HL-60 (cell line): Measurements from ENCODE around the gene WT1.

Experiments
- DNase-seq, 2 experiments: peaks; one replicate each; pipeline ENCODE4 v3.0.0-alpha.2; 2010 to 2020; ENCODE audit warnings: low read depth in 1 of 2, low spot score in 1 of 2
- H3K27ac ChIP-seq: fragments of 250-450 bp; sonication (Bioruptor Pico); replicated peaks from 2 replicates; pipeline ENCODE4 v1.5.1; 2020; ENCODE audit warnings: mild to moderate bottlenecking, moderate library complexity
- H3K27me3 ChIP-seq: fragments of 250-450 bp; sonication (Bioruptor Pico); 2 replicates; pipeline ENCODE4 v1.5.1; 2021; ENCODE audit warnings: mild to moderate bottlenecking, moderate library complexity; ENCODE audit not compliant: insufficient read depth, poor library complexity, severe bottlenecking
- H3K4me3 ChIP-seq: replicated peaks from 2 replicates; pipeline ENCODE4 v1.5.1; 2011; ENCODE audit warnings: mild to moderate bottlenecking, control low read depth, low read length; ENCODE audit not compliant: insufficient read depth
- CTCF ChIP-seq: IDR thresholded peaks from one replicate; pipeline ENCODE4 v1.5.1; 2011; ENCODE audit warnings: low read length, control low read depth, inconsistent platforms; ENCODE audit not compliant: insufficient read depth
- GABPA ChIP-seq: IDR thresholded peaks from 2 replicates; pipeline ENCODE4 v1.6.1; 2012; ENCODE audit warnings: low read depth
- POLR2AphosphoS5 ChIP-seq: IDR thresholded peaks from 2 replicates; pipeline ENCODE4 v1.6.1; 2012; ENCODE audit warnings: low read depth
- SPI1 ChIP-seq: IDR thresholded peaks from 2 replicates; pipeline ENCODE4 v1.6.1; 2012; ENCODE audit warnings: low read depth, mild to moderate bottlenecking, borderline replicate concordance
- TF ChIP-seq, protein P1 (sequence below): IDR thresholded peaks from 2 replicates; pipeline ENCODE4 v1.6.1; 2012; ENCODE audit warnings: low read depth; ENCODE audit not compliant: insufficient replicate concordance

The WT1 gene

GRCh38 chr11:32444186-32444585 is 8.8 kb upstream of the WT1 start:
- no peak for DNase-seq
- no peaks in the 10 kb centered on the region for H3K27me3 ChIP-seq
- no peak overlapping the region for H3K27ac ChIP-seq
- no peak for TF ChIP-seq SPI1
- TF ChIP-seq, protein P1, sequence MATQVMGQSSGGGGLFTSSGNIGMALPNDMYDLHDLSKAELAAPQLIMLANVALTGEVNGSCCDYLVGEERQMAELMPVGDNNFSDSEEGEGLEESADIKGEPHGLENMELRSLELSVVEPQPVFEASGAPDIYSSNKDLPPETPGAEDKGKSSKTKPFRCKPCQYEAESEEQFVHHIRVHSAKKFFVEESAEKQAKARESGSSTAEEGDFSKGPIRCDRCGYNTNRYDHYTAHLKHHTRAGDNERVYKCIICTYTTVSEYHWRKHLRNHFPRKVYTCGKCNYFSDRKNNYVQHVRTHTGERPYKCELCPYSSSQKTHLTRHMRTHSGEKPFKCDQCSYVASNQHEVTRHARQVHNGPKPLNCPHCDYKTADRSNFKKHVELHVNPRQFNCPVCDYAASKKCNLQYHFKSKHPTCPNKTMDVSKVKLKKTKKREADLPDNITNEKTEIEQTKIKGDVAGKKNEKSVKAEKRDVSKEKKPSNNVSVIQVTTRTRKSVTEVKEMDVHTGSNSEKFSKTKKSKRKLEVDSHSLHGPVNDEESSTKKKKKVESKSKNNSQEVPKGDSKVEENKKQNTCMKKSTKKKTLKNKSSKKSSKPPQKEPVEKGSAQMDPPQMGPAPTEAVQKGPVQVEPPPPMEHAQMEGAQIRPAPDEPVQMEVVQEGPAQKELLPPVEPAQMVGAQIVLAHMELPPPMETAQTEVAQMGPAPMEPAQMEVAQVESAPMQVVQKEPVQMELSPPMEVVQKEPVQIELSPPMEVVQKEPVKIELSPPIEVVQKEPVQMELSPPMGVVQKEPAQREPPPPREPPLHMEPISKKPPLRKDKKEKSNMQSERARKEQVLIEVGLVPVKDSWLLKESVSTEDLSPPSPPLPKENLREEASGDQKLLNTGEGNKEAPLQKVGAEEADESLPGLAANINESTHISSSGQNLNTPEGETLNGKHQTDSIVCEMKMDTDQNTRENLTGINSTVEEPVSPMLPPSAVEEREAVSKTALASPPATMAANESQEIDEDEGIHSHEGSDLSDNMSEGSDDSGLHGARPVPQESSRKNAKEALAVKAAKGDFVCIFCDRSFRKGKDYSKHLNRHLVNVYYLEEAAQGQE, result no peak
- TF ChIP-seq POLR2AphosphoS5, result no peak
- no peak for TF ChIP-seq CTCF
- TF ChIP-seq GABPA, result no peak
- H3K4me3 ChIP-seq, result no peak overlapping the region

DNA sequence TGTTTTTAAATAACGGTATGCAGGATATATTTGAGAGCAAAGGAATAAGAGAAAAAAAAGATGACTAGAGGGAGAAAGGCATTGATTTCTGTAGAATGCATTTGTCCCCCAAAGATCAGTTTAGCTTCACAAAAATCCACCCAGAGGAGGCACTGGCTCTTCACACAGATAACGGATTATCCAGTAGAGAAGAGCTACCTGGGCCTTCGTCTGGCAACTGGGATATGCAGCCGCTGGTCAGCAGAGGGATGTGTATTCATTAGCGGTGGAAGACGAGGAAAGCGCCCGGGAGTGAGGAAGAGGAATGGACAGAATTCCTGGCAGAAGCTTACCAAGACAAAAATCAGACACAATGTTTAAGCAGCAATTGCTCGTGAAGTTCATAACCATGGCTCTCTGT is 5.6 kb upstream of the WT1 start:
- TF ChIP-seq, protein P1, result no peak
- TF ChIP-seq GABPA (no peak), POLR2AphosphoS5 (no peak), SPI1 (no peak), CTCF (no peak)
- H3K27me3 ChIP-seq, result no peaks in the 10 kb centered on the region
- no peak overlapping the region for H3K27ac ChIP-seq
- DNase-seq, result no peak
- no peak overlapping the region for H3K4me3 ChIP-seq

DNA sequence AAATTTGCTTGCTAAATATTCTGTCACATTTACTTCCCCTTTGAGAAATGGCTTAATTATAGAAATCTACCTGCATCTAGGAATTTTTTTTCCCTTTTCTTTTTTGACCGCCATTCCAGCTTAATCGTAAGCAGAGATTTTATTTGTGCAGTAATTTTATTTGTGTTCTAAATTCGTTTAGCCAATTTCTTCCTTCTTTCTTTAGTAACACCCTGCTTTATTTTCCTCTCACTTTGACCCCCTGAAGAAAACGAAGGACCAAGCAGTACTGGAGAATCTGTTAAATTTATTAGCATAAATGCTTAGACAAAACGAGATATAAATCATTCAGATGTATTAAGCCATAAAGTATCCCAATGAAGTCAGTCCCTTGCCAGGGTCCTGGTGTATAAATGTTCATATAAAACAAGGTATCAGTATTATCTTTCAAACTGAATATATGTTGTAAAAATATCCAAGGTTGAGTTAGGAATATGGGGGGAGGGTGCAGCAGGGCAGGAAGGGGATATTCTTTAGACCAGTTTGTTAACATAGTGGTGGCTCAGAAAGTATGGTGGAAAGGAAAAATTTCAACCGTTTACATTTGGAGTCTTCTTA is 5.1 kb upstream of the WT1 start:
- TF ChIP-seq SPI1, result no peak
- TF ChIP-seq, protein P1, result no peak
- TF ChIP-seq GABPA, result no peak
- no peak for TF ChIP-seq POLR2AphosphoS5
- no peak for TF ChIP-seq CTCF
- no peak overlapping the region for H3K4me3 ChIP-seq

More for the DNA sequence above, 5.1 kb upstream of the WT1 start:
- no peak for DNase-seq
- H3K27ac ChIP-seq, result no peak overlapping the region
- no peaks in the 10 kb centered on the region for H3K27me3 ChIP-seq
